ENCODE results near the gene QRICH2.

QRICH2 gene

DNA sequence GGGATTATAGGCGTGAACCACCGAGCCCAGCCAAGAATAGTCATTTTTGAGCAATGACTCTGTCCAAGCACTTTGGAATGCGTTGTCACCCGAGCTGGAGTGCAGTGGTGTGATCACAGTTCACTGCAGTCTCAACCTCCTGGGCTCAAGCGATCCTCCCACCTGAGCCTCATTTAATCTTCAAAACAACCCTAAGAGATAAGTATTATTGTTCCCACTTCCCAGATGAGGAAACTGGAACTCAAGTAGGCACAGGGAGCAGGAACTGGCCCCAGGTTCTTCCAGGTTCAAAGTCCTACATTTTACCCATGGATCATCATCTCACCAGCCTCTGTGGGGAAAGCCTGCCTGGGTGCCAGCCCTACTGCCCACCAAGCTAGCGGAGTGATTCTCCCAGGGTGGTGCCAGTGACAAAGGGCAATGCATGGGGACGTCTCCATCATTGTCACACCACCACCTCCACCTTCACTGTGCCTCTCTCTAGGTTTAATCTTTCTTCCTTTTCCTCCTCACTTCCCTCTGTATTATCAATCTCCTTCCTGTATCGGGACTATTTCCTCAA is 56.5 kb downstream of the QRICH2 start:
- H3F3A ChIP-seq (ENCODE audit: insufficient read depth): no peaks in the 10 kb centered on the region
- no peaks in the 10 kb centered on the region for H4K20me1 ChIP-seq (ENCODE audit: low read depth, low read length)
- H3K4me3 ChIP-seq (ENCODE audit: insufficient read depth, low read length, poor library complexity, severe bottlenecking): no peak overlapping the region
- H3K9me2 ChIP-seq (replicated peaks; ENCODE audit: insufficient read depth, low read length): no peaks in the 10 kb centered on the region
- no peaks in the 10 kb centered on the region for H3K27me3 ChIP-seq (ENCODE audit: low read length)
- no peaks in the 10 kb centered on the region for H3K79me2 ChIP-seq (ENCODE audit: insufficient read depth, low read length)
- H3K9ac ChIP-seq (ENCODE audit: low read length): peak overlapping the region; percentile 22; the same call in 1 of the 2 replicates
- no peaks in the 10 kb centered on the region for H3K36me3 ChIP-seq (ENCODE audit: low read length)
- H3K4me2 ChIP-seq (ENCODE audit: low read depth, low read length, poor library complexity, severe bottlenecking): peak overlapping the region; percentile 47
- no peaks in the 10 kb centered on the region for H3K9me3 ChIP-seq (ENCODE audit: insufficient read depth, low read length)
- H3K27ac ChIP-seq (ENCODE audit: low read depth, low read length): peak overlapping the region; percentile 42; the same call in 1 of the 2 replicates
- H2AFZ ChIP-seq (ENCODE audit: low read depth, low read length, severe bottlenecking): peak overlapping the region; percentile 85
- no peak for TF ChIP-seq EZH2phosphoT487 (conservative IDR thresholded peaks at IDR 0.05; ENCODE audit: low read length)
- TF ChIP-seq, protein P1, sequence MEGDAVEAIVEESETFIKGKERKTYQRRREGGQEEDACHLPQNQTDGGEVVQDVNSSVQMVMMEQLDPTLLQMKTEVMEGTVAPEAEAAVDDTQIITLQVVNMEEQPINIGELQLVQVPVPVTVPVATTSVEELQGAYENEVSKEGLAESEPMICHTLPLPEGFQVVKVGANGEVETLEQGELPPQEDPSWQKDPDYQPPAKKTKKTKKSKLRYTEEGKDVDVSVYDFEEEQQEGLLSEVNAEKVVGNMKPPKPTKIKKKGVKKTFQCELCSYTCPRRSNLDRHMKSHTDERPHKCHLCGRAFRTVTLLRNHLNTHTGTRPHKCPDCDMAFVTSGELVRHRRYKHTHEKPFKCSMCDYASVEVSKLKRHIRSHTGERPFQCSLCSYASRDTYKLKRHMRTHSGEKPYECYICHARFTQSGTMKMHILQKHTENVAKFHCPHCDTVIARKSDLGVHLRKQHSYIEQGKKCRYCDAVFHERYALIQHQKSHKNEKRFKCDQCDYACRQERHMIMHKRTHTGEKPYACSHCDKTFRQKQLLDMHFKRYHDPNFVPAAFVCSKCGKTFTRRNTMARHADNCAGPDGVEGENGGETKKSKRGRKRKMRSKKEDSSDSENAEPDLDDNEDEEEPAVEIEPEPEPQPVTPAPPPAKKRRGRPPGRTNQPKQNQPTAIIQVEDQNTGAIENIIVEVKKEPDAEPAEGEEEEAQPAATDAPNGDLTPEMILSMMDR (IDR thresholded peaks at IDR 0.05; ENCODE audit: insufficient read depth, low read length, poor library complexity, severe bottlenecking): no peak

DNA sequence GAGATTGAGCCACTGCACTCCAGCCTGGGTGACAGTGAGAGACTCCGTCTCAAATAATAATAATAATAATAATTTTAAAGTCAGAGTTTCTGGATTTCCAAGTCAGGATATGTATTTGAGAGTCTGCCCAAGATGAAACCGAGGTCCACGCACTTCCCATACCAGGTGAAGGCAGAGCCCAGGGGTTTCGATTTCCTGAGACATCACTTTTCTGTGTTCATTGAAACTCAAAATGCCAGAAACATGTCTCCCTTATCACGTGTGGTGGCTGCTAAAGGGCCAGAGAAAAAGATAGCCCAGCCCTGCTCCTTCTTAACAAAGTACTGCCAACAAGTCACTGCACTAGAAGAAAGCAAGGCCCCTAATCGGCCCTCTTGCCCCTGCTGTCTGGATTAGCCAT is 57.9 kb downstream of the QRICH2 start:
- no peaks in the 10 kb centered on the region for H3K9me2 ChIP-seq (replicated peaks; ENCODE audit: insufficient read depth, low read length)
- no peak overlapping the region for H3K4me3 ChIP-seq (ENCODE audit: insufficient read depth, low read length, poor library complexity, severe bottlenecking)
- H4K20me1 ChIP-seq (ENCODE audit: low read depth, low read length): no peaks in the 10 kb centered on the region
- no peaks in the 10 kb centered on the region for H3F3A ChIP-seq (ENCODE audit: insufficient read depth)
- no peaks in the 10 kb centered on the region for H3K36me3 ChIP-seq (ENCODE audit: low read length)
- H3K9me3 ChIP-seq (ENCODE audit: insufficient read depth, low read length): no peaks in the 10 kb centered on the region
- no peaks in the 10 kb centered on the region for H3K27me3 ChIP-seq (ENCODE audit: low read length)
- H3K4me2 ChIP-seq (ENCODE audit: low read depth, low read length, poor library complexity, severe bottlenecking): no peak overlapping the region
- no peaks in the 10 kb centered on the region for H3K79me2 ChIP-seq (ENCODE audit: insufficient read depth, low read length)
- H3K27ac ChIP-seq (ENCODE audit: low read depth, low read length): no peak overlapping the region
- TF ChIP-seq, protein P1 (IDR thresholded peaks at IDR 0.05; ENCODE audit: insufficient read depth, low read length, poor library complexity, severe bottlenecking): no peak
- no peak for TF ChIP-seq EZH2phosphoT487 (conservative IDR thresholded peaks at IDR 0.05; ENCODE audit: low read length)
- no peak overlapping the region for H3K9ac ChIP-seq (ENCODE audit: low read length)
- H2AFZ ChIP-seq (ENCODE audit: low read depth, low read length, severe bottlenecking): no peak overlapping the region

- H3K9me3 ChIP-seq (ENCODE audit: insufficient read depth, low read length): no peaks in the 10 kb centered on the region
- no peak overlapping the region for H3K27ac ChIP-seq (ENCODE audit: low read depth, low read length)
- H3K4me3 ChIP-seq (ENCODE audit: insufficient read depth, low read length, poor library complexity, severe bottlenecking): no peak overlapping the region
- no peak overlapping the region for H2AFZ ChIP-seq (ENCODE audit: low read depth, low read length, severe bottlenecking)
- H3F3A ChIP-seq (ENCODE audit: insufficient read depth): no peaks in the 10 kb centered on the region
- H4K20me1 ChIP-seq (ENCODE audit: low read depth, low read length): no peaks in the 10 kb centered on the region
- H3K36me3 ChIP-seq (ENCODE audit: low read length): no peaks in the 10 kb centered on the region
- H3K9me2 ChIP-seq (replicated peaks; ENCODE audit: insufficient read depth, low read length): no peaks in the 10 kb centered on the region
- no peak overlapping the region for H3K4me2 ChIP-seq (ENCODE audit: low read depth, low read length, poor library complexity, severe bottlenecking)
- H3K79me2 ChIP-seq (ENCODE audit: insufficient read depth, low read length): no peaks in the 10 kb centered on the region
- no peaks in the 10 kb centered on the region for H3K27me3 ChIP-seq (ENCODE audit: low read length)
- TF ChIP-seq EZH2phosphoT487 (conservative IDR thresholded peaks at IDR 0.05; ENCODE audit: low read length): no peak
- TF ChIP-seq, protein P1 (IDR thresholded peaks at IDR 0.05; ENCODE audit: insufficient read depth, low read length, poor library complexity, severe bottlenecking): peak; percentile 14
- no peak overlapping the region for H3K9ac ChIP-seq (ENCODE audit: low read length)
Observed at GRCh38 chr17:76248013-76248782, 59.9 kb downstream of the QRICH2 start.
